HepG2 (cell line): Measurements from ENCODE around the gene NFYB.

Experiments
- ZFP82 ChIP-seq: sonication (generic); formaldehyde crosslinking; IDR thresholded peaks from 2 replicates; pipeline ENCODE4 v1.5.1; 2020; ENCODE audit warnings: mild to moderate bottlenecking, missing genetic modification reagents, borderline replicate concordance
- ZNF121 ChIP-seq: sonication (generic); formaldehyde crosslinking; IDR thresholded peaks from 2 replicates; pipeline ENCODE4 v1.5.0; 2020; ENCODE audit warnings: mild to moderate bottlenecking, missing genetic modification reagents

GRCh38 chr12:104152685-104153241 is 14.8 kb upstream of the NFYB start:
- no peak for TF ChIP-seq ZFP82 (CRISPR knock-in tag)
- TF ChIP-seq ZNF121 = no peak
